Measurements from ENCODE around the gene KRTAP10-4. TPM values are rescaled to one million over a fixed set of nuclear protein-coding genes. Genes with fewer than 3 reads are reported as not detected.
"Not testable (repeated sequence)": the region's sequence is repeated elsewhere in the genome, so short reads cannot be mapped to it uniquely, and the experiment has no call there.

The KRTAP10-4 gene
- total and polyA plus RNA-seq, 2 experiments from 2014 or later = not detected

- Histone ChIP-seq H3K4me1 (ENCODE audit: insufficient read depth) (no peaks in the 10 kb centered on the region), H3K9me2 (ENCODE audit: insufficient read depth) (no peaks in the 10 kb centered on the region), H3F3A (ENCODE audit: insufficient read depth) (no peaks in the 10 kb centered on the region), H3K9me3 (ENCODE audit: low read depth) (no peaks in the 10 kb centered on the region), H3K79me2 (ENCODE audit: insufficient read depth) (no peaks in the 10 kb centered on the region), H3K4me3 (no peak overlapping the region), H4K20me1 (ENCODE audit: insufficient read depth) (no peaks in the 10 kb centered on the region), H3K9ac (no peak overlapping the region), H3K36me3 (ENCODE audit: low read depth) (no peaks in the 10 kb centered on the region), H3K4me2 (ENCODE audit: unreplicated experiment) (no peak overlapping the region), H3K27me3 (replicated peaks; ENCODE audit: insufficient read depth) (peaks cover 35% of the 10 kb centered on the region), H2AFZ (no peak overlapping the region), H3K27ac (no peak overlapping the region)
- in situ Hi-C loops (cut with MboI) = no loop called here
- TF ChIP-seq EZH2 (IDR thresholded peaks at IDR 0.05; ENCODE audit: insufficient read depth, poor library complexity, severe bottlenecking) = no peak
- TF ChIP-seq EZH2phosphoT487 (IDR thresholded peaks at IDR 0.05; ENCODE audit: insufficient read depth, low read depth) = no peak
- DNase-seq = no peak
- WGBS, 2 experiments (ENCODE audit: low coverage in 1 of 2, low lambda C conversion rate in 2 of 2, missing lambda C conversion rate in 2 of 2) = 27 to 28% methylated on average over 10 to 13 of the region's 13 CpGs
These were observed 18.2 kb upstream of the KRTAP10-4 start for GRCh38 chr21:44555200-44555875.

GRCh38 chr21:44556879-44557278, 16.6 kb upstream of the KRTAP10-4 start:
- Histone ChIP-seq H3K4me1 (ENCODE audit: insufficient read depth) (no peaks in the 10 kb centered on the region), H3K4me3 (no peak overlapping the region), H3K27ac (no peak overlapping the region), H3K4me2 (ENCODE audit: unreplicated experiment) (no peak overlapping the region), H3K9me2 (ENCODE audit: insufficient read depth) (no peaks in the 10 kb centered on the region), H3K9ac (no peak overlapping the region), H3K79me2 (ENCODE audit: insufficient read depth) (no peaks in the 10 kb centered on the region), H3K9me3 (ENCODE audit: low read depth) (no peaks in the 10 kb centered on the region), H2AFZ (no peak overlapping the region), H3K36me3 (ENCODE audit: low read depth) (no peaks in the 10 kb centered on the region), H4K20me1 (ENCODE audit: insufficient read depth) (no peaks in the 10 kb centered on the region), H3K27me3 (replicated peaks; ENCODE audit: insufficient read depth) (peaks cover 35% of the 10 kb centered on the region), H3F3A (ENCODE audit: insufficient read depth) (no peaks in the 10 kb centered on the region)
- 72 to 77% methylated on average over 9 of the region's 9 CpGs for WGBS, 2 experiments (ENCODE audit: low coverage in 1 of 2, low lambda C conversion rate in 2 of 2, missing lambda C conversion rate in 2 of 2)
- in situ Hi-C loops (cut with MboI) = no loop called here
- DNase-seq = no peak
- no peak for TF ChIP-seq EZH2phosphoT487 (IDR thresholded peaks at IDR 0.05; ENCODE audit: insufficient read depth, low read depth)
- no peak for TF ChIP-seq EZH2 (IDR thresholded peaks at IDR 0.05; ENCODE audit: insufficient read depth, poor library complexity, severe bottlenecking)

- no peaks in the 10 kb centered on the region for H4K20me1 ChIP-seq (ENCODE audit: insufficient read depth)
- H3K27ac ChIP-seq = no peak overlapping the region
- no peak for TF ChIP-seq EZH2 (IDR thresholded peaks at IDR 0.05; ENCODE audit: insufficient read depth, poor library complexity, severe bottlenecking)
- TF ChIP-seq EZH2phosphoT487 (IDR thresholded peaks at IDR 0.05; ENCODE audit: insufficient read depth, low read depth) = no peak
- in situ Hi-C loops (cut with MboI) = no loop called here
- H2AFZ ChIP-seq = no peak overlapping the region
- H3K27me3 ChIP-seq (replicated peaks; ENCODE audit: insufficient read depth) = peaks cover 35% of the 10 kb centered on the region
- H3K9ac ChIP-seq = no peak overlapping the region
- 31 to 35% methylated on average over 23 to 30 of the region's 30 CpGs for WGBS, 2 experiments (ENCODE audit: low coverage in 1 of 2, low lambda C conversion rate in 2 of 2, missing lambda C conversion rate in 2 of 2)
- H3K4me3 ChIP-seq = no peak overlapping the region
- no peaks in the 10 kb centered on the region for H3K36me3 ChIP-seq (ENCODE audit: low read depth)
- no peak for DNase-seq
- H3K79me2 ChIP-seq (ENCODE audit: insufficient read depth) = no peaks in the 10 kb centered on the region
- no peaks in the 10 kb centered on the region for H3F3A ChIP-seq (ENCODE audit: insufficient read depth)
- H3K4me2 ChIP-seq (ENCODE audit: unreplicated experiment) = no peak overlapping the region
- no peaks in the 10 kb centered on the region for H3K9me2 ChIP-seq (ENCODE audit: insufficient read depth)
- no peaks in the 10 kb centered on the region for H3K4me1 ChIP-seq (ENCODE audit: insufficient read depth)
- no peaks in the 10 kb centered on the region for H3K9me3 ChIP-seq (ENCODE audit: low read depth)
These were observed 15.8 kb upstream of the KRTAP10-4 start for GRCh38 chr21:44557491-44558328.

DNA sequence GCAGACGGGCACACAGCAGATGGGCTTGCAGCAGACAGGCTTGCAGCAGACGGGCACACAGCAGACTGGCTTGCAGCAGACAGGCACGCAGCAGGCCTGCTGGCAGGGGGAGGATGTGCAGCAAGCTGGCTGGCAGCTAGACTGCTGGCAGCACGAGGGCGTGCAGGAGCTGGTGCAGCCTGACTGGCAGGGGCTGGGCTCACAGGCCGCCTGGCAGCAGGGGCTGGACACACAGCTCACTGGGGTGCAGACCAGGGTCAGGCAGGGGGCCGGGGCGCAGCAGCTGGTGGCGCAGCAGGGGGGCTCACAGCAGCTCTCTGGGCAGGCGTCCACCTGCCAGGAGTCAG, 15.2 kb upstream of the KRTAP10-4 start:
- H4K20me1 ChIP-seq (ENCODE audit: insufficient read depth); H3K9me2 ChIP-seq (ENCODE audit: insufficient read depth); H3K9me3 ChIP-seq (ENCODE audit: low read depth); H2AFZ ChIP-seq; H3K9ac ChIP-seq; H3K4me1 ChIP-seq (ENCODE audit: insufficient read depth); H3F3A ChIP-seq (ENCODE audit: insufficient read depth); in situ Hi-C loops (cut with MboI); DNase-seq; H3K27ac ChIP-seq; H3K4me2 ChIP-seq (ENCODE audit: unreplicated experiment); H3K79me2 ChIP-seq (ENCODE audit: insufficient read depth); H3K36me3 ChIP-seq (ENCODE audit: low read depth); H3K4me3 ChIP-seq: not testable (repeated sequence)
- peaks cover 31% of the 10 kb centered on the region for H3K27me3 ChIP-seq (replicated peaks; ENCODE audit: insufficient read depth)
- 36 to 48% methylated on average over 4 to 10 of the region's 10 CpGs for WGBS, 2 experiments (ENCODE audit: low coverage in 1 of 2, low lambda C conversion rate in 2 of 2, missing lambda C conversion rate in 2 of 2)

Data from GM23248 (cell line).